ENCODE measurements around the gene KLK7. TPM values are rescaled to one million over a fixed set of nuclear protein-coding genes. Genes with fewer than 3 reads are reported as not detected.
"Not testable (repeated sequence)": the region's sequence is repeated elsewhere in the genome, so short reads cannot be mapped to it uniquely, and the experiment has no call there.

The KLK7 gene
- polyA plus RNA-seq, 1 experiment = not detected

- POLR2A ChIA-PET = no interaction called here
Measured at GRCh38 chr19:50975766-50976165, 8.0 kb downstream of the KLK7 start.

DNA sequence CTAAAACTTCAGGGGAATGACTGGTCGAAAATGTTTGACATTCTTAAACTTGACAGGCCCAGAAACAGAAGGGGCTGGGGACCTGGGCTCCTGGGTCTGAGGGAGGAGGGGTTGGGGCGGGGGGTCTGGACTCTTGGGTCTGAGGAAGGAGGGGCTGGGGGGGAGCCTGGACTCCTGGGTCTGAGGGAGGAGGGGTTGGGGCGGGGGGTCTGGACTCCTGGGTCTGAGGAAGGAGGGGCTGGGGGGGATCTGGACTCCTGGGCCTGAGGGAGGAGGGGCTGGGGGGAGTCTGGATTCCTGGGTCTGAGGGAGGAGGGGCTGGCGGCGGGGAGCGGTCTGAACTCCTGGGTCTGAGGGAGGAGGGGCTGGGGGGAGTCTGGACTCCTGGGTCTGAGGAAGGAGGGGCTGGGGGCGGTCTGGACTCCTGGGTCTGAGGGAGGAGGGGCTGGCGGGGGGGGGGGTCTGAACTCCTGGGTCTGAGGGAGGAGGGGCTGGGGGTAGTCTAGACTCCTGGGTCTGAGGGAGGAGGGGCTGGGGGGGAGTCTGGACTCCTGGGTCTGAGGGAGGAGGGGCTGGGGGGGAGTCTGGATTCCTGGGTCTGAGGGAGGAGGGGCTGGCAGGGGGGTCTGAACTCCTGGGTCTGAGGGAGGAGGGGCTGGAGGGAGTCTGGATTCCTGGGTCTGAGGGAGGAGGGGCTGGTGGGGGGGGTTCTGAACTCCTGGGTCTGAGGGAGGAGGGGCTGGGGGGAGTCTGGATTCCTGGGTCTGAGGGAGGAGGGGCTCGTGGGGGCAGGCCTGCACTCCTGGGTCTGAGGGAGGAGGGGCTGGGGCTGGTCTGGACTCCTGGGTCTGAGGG is 8.8 kb downstream of the KLK7 start:
- H3K4me3 ChIP-seq (ENCODE audit: low read depth, low read length) = no peak overlapping the region
- no peak for DNase-seq (ENCODE audit: low read depth, low spot score)
- no peaks in the 10 kb centered on the region for H3K9me3 ChIP-seq (ENCODE audit: control insufficient read depth, insufficient read depth, low read length)
- no peaks in the 10 kb centered on the region for H3K27me3 ChIP-seq (ENCODE audit: control insufficient read depth, insufficient read depth, low read length)
- TF ChIP-seq CTCF (IDR thresholded peaks at IDR 0.05; ENCODE audit: low read depth, low read length) = no peak
- ChIA-PET POLR2A (no interaction called here), CTCF (no interaction called here)
- no peak overlapping the region for H3K27ac ChIP-seq (ENCODE audit: low read depth, low read length)

More at GRCh38 chr19:50975766-50976165, 8.0 kb downstream of the KLK7 start:
- Histone ChIP-seq H3K27ac (ENCODE audit: low read depth, low read length) (no peak overlapping the region), H3K27me3 (ENCODE audit: control insufficient read depth, insufficient read depth, low read length) (no peaks in the 10 kb centered on the region), H3K9me3 (ENCODE audit: control insufficient read depth, insufficient read depth, low read length) (no peaks in the 10 kb centered on the region), H3K4me3 (ENCODE audit: low read depth, low read length) (no peak overlapping the region)
- no peak for DNase-seq (ENCODE audit: low read depth, low spot score)
- no peak for TF ChIP-seq CTCF (IDR thresholded peaks at IDR 0.05; ENCODE audit: low read depth, low read length)
- CTCF ChIA-PET = no interaction called here

- TF ChIP-seq CTCF (IDR thresholded peaks at IDR 0.05; ENCODE audit: low read depth, low read length) = no peak
- H3K9me3 ChIP-seq (ENCODE audit: control insufficient read depth, insufficient read depth, low read length) = peaks cover 5% of the 10 kb centered on the region; the same call in 1 of the 2 replicates
- H3K27ac ChIP-seq (ENCODE audit: low read depth, low read length) = no peak overlapping the region
- no peak for DNase-seq (ENCODE audit: low read depth, low spot score)
- no peaks in the 10 kb centered on the region for H3K27me3 ChIP-seq (ENCODE audit: control insufficient read depth, insufficient read depth, low read length)
- no peak overlapping the region for H3K4me3 ChIP-seq (ENCODE audit: low read depth, low read length)
- CTCF ChIA-PET = no interaction called here
- POLR2A ChIA-PET = no interaction called here
Measured at GRCh38 chr19:50972795-50973376, 10.8 kb downstream of the KLK7 start.

DNA sequence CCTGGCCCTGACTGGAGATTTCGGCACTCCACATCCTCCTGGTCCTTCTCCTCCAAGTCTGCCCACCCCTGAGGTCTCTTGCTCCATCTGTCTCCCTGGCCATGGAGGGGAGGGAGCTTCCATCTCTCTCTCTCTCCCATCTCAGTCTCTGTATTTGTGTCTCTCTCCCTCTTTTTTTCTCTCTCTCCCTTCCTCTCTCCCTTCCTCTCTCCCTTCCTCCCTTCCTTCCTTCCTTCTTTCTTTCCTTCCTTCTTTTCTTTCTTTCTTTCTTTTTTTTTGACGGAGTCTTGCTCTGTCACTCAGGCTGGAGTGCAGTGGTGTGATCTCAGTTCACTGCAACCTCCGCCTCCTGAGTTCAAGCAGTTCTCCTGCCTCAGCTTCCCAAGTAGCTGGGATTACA is 13.9 kb downstream of the KLK7 start:
- H3K27ac ChIP-seq (ENCODE audit: low read depth, low read length); H3K27me3 ChIP-seq (ENCODE audit: control insufficient read depth, insufficient read depth, low read length); POLR2A ChIA-PET; DNase-seq (ENCODE audit: low read depth, low spot score); H3K9me3 ChIP-seq (ENCODE audit: control insufficient read depth, insufficient read depth, low read length); H3K4me3 ChIP-seq (ENCODE audit: low read depth, low read length); CTCF ChIA-PET: not testable (repeated sequence)

DNA sequence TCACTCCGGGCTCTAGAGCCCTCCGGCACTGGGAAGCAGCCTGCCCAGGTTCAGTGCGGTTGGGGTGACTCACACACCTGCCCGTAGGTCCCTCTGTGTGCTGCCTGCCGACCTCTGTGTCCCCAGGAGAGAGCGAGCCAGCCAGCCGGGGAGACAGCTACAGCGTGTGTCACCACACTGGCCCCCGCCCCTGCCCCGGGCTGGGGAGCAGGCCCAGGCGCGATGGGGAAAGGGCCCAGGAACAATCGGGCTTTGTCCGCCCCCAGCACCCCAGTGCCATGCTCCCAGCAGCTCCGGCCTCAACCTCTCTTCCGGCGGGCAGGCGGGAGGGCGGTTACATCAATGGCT is 14.3 kb downstream of the KLK7 start, which contains the start of gene KLK6:
Gene KLK6, minus strand, starts transcription at position 179 of the 348 bp plus-strand sequence. CDS start 1,487 bp downstream, outside the sequence.
- no peak for TF ChIP-seq CTCF (IDR thresholded peaks at IDR 0.05; ENCODE audit: low read depth, low read length)
- no peak for DNase-seq (ENCODE audit: low read depth, low spot score)
- Histone ChIP-seq H3K9me3 (ENCODE audit: control insufficient read depth, insufficient read depth, low read length) (peaks cover 5% of the 10 kb centered on the region; the same call in 1 of the 2 replicates), H3K27ac (ENCODE audit: low read depth, low read length) (no peak within 1 kb of the TSS), H3K27me3 (ENCODE audit: control insufficient read depth, insufficient read depth, low read length) (no peaks in the 10 kb centered on the region), H3K4me3 (ENCODE audit: low read depth, low read length) (no peak within 1 kb of the TSS)
- POLR2A ChIA-PET = no interaction called here
- CTCF ChIA-PET = no interaction called here

Measured in AG04450 (cell line).